Stimulated activated CD8-positive, alpha-beta memory T cell treated with anti-CD3 and anti-CD28 coated beads, Interleukin-2, amount 100 ng/mL, for 1 hour (primary cell): Measurements from ENCODE around the gene C18orf63.
"Not testable (repeated sequence)": the region's sequence is repeated elsewhere in the genome, so short reads cannot be mapped to it uniquely, and the experiment has no call there.

Experiments
- DNase-seq, 2 donors: peaks; one replicate each; pipeline ENCODE4 v3.0.0-alpha.2; 2020; ENCODE audit warnings: low read depth in 2 of 2

Gene C18orf63

DNA sequence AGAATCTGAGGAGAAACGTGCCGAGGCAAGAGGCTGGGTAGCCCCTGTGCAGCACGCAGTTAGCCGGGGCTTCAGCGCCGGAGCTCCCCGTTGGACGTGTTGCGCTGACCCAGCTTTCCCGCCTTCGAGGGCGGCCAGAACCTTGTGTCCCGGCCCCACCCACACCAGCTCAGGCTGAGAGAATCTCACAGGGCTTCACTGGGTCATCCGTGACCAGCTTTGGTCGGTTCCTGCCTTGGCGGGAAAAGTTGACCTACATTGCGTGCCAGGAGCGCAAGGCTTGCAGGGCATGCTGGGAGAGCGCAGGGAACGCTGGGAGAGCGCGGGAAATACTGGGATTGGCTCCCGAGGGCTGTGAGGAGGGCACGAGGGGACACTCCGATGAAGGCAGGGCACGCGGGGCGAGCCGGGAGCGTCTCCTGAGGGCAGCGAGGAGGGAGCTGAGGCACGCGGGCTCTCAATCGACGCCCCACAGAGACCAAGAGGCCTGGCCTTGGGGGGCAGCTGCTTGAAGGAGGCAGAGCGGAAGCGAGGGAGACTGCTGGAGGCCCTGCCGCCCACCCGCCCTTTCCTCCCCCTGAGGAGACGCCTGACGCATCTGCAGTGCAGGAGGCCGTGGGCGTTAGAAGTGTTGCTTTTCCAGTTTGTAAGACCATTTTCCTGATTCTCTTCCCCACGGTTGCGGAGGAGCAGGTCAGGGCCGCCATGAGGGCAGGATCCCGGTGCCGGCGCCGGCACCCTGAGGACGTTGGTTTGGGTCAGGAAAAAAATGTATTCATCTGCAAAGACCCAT lies at the start of gene C18orf63:
C18orf63 (plus strand) TSS at position 376 of the 793 bp plus-strand sequence. CDS start 2,027 bp downstream, outside the sequence.
- no peak for DNase-seq

DNA sequence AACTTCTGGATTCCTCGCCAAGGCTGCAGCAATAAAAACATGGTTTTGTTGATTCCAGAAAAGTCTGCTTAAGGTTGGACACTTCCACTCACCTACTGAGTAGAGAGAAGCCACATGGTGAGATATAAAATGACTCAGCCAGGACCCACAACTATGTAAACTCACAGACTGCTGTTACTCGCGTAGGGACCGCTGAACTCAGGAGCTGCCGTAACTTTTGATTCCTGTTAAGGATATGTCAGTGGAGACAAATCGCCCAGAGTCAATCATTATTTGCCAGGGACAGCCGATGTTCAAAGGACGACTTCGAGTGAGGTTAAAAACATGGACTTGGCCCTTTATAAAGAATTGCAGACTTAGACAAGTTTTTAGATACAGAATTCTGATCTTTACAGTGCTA lies 49.5 kb upstream of the C18orf63 start:
- DNase-seq = no peak

DNA sequence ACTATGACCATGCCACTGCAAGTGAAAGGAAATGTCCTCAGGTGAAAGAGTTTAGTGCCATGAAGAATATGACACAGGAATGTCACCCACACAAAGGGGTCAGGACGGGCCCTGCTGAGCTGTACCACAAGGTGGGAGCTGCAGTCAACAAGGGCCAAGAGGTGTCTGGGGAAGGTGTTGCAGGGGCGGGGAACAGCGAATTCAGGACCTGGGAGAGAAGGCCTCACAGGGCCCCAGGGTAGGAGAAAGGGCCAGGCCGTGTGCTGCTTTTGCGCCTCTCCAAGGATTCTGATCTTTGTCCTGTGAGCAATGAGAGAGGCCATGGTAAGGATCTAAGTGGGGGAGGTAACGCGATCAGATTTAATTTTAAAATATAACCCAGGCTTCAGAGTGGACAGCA lies 47.5 kb upstream of the C18orf63 start:
- no peak for DNase-seq

DNA sequence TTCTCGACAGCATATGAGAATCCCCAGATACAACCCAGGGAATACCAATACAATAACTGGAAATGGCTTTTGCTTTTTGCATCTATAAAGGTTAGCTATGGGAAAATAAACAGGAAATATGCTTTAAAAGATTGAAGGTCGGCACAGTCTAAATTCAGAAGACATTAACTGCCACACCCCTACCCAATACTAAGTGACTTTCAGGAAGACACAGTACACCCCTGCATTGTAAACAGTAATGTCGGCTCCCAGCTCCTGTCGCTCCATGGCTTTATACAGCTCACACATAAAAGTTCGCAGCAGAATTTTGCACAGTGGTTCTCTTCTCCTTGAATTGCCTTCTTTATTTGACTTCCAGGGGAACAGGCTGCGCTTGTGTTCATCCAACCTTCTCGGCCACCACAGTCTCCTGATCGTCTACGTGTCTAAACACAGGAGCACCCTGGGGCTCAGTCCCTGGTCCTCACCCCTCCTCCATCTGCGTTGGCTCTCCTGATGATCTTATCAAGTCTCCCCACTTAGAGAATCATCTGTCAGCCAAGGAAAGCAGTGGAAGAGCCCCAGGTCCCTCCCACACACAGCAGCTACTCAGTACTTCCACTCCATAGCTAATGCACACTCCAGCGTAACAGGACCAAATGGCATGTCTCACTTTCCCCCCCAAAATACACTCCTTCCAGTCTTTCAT lies 46.6 kb upstream of the C18orf63 start:
- DNase-seq = no peak

DNA sequence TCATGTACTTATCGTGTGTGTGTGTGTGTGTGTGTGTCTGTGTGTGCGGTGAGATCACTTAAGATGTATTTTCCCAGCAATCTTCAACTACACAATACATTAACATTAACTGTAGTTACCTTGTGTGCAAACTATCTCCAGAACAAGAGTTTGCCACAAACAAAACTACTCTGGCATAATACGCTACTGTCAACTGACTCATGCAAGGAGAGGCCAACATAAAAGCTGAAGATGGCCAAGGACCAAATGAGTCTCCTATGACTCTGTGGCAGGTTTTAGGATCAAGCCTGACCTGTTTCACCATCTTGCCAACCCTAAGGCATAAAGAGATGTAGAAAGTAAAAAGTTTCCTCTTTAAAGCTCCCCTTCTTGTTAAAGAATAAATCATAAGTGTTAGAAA lies 44.0 kb upstream of the C18orf63 start:
- no peak for DNase-seq

DNA sequence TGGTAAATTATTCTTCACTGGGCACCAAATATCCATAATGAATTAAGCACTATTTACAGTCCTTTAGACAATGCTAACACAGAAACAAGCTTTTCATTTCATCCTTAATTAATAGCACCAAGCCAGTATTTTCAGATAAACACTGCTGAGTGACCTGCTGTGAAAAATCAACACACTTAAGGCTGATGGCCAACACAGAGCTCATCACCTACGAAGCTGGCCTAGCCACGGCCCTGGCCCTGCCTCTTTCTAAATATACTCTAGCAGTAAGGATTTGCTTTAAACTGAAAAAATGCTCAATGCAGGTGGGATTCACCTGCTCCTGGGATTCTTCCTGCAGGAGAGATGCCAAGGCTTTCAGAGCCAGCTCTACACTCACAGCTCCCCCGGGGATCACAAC lies 42.2 kb upstream of the C18orf63 start:
- DNase-seq = no peak

DNA sequence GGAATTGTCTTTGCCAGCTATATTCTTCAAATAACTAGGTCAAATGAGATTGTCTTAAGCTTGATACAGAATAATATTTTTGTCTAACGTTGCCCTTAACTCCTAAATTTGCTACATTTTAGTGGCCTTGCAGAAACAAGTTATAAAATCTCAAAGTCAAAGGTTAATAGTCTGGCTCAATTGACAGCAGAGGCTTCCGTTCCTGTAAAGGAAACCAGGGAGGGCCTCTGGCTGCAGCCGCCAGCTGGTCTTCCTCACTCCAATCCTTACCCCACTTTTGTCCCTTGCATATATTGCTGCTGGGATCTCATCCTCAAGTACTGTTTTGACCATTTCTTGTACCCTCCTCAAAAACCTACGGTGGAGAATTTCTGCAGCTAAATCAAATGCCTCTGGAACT lies 40.9 kb upstream of the C18orf63 start:
- DNase-seq = no peak

DNA sequence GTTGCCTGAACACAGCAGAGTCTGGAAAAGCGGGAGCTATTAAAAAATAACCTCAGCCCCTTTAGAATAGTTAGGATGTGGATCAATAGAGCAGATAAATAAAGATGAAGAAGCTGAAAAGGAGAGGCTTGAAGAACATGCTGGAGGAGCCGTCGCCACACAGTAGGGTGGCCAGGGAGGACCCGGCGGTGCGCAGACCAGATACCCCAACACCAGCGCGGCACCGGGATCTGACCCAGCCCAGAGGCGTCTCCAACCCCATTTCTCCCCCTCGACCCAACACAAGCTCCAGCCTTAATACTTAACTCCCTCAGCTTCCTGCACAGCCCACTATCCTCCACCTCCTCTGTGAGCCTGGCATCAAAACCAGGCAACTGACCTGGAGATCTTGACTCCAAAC lies 39.9 kb upstream of the C18orf63 start:
- no peak for DNase-seq

DNA sequence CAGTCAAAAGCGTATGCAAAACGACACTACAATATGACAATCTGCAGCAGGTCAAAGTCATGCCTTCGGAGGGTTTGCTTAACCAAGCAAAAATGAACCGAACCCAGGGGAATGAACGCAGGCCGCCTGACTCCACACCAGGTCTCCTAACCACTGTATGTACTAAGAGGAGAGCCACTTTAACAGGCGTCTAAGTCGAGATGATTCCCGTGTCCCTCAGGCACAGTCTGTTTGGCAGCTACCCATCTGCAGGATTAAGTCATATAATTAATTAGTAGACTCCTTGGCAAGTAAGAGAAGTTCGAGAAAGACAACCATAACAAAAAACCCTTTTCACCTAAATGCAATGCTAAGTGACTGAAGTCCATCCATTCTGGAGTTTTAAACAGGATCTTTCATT lies 39.0 kb upstream of the C18orf63 start:
- DNase-seq = no peak

DNA sequence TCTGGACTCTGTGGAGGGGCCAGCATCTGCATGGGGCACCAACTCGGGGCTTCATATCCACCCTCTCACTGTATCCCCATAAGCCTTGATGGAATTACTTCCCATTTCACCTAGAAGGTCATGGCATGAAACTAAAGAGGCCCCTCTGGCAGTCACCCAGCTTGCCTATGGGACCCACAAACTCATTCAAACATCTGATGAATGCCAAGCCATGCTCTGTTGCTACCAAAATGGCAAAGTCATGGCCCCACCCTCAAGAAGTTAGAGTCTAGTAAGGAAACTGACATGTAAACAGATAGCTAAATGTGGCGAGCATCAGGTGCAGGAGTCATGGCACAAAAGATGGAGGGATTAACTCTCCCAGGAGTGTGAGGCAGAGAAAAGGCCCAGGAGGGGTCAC lies 38.3 kb upstream of the C18orf63 start:
- DNase-seq = no peak

DNA sequence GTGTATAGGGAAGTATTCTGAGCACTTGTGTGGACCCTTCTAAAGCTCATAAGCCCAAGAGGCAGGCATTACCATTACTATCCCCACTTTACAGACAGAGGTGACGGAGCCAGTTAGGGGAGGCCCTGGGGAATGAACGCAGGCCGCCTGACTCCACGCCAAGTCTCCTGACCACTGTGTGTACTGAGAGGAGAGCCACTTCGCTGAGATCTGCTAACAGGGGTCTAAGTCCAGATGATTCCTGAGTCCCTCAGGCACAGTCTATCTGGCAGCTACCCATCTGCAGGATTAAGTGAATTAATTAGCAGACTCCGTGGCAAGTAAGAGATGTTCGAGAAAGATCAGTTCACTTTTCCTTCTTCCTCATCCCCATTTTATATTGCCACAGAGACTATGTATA lies 37.6 kb upstream of the C18orf63 start:
- no peak for DNase-seq

DNA sequence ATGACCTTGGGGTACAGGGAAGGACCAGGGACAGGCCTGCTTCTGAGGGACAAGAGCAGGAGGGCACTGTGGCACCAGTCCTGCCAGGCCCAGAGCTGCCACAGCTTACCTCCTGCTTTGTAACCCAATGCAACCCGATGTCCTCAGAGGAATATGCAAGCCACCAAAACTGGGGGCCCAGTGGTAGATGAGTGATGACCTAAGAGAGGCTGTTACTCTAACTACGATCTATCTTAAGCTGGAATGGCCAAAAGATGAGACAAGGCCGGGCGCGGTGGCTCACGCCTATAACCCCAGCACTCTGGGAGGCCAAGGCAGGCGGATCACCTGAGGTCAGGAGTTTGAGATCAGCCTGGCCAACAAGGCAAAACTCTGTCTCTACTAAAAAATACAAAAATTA lies 36.7 kb upstream of the C18orf63 start:
- no peak for DNase-seq

DNA sequence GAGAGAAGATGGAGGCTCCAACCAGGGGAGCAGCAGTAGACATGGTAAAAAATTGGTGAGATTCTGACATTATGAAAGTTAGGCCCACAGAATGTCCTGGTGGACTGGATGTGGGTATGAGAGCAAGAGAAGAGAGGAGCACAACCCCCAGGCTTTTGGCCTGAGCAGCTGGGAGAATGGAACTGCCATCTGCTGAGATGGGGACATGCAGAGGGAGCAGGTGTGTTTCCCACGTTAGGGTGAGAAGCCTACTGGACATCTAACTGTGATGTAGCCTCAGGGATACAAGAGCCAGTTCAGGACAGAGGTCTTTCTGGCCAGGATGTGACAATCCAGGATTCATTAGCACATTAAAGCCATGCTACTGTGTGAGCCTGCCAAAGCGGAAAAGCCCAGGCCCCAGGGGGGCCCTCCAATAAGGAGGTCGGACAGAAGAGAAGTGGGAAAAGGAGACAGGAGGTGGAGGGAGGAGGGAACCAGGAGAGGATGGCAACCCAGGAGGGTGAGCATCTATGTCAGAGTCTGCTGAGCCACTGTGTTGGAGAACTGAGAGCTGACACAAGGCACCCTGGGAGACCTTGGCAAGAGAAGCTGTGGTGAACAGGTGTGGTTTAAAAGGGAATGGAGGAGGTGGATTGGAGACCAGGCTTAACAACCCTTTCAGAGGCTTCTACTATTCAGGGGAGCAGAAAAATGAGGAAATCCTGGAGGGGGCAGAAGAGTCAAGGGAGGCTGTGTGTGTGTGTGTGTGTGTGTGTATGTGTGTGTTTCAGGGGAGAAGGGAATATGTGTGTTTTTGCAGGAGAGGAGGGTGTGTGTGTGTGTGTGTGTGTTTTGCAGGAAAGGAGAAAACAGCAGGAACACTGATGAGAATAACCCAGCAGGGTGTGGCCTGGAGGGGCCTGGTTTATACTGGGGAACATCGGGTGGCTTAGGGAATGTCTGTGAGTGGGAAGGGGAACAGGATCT lies 34.3 kb upstream of the C18orf63 start:
- DNase-seq = no peak

DNA sequence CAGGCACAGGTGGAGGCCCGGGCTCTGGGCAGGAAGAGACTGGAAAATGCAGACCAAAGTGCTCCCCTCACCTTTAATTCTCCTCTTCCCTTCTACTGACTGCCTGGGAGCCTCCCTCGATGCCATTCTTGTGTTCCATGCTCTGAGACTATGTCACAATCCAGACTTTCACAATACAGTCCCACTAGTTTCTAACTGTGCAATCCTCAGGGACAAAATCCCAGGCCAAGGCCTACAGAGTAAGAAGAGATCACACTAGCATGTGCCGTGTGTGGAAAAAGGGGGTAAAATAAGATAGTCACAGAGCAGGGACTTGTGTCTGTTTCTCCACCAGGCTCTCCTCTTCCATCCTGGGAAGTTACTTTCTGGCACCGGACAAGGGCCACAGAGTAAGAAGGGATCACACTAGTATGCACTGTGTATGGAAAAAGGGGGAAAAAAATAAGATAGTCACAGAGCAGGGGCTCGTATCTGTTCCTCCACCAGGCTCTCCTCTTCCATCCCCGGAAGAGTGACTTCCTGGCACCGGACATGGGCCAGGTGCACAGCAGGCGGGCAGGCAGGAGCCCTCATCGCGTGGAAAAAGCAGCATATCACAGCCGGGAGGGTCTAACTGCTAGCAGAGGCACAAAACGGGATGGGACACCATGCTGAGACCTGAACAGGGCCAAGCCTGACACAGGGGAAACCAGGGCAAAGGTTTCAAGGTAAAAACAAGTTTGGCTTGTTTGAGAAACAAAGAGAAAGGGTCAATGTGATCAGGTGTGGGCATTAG lies 33.5 kb upstream of the C18orf63 start:
- DNase-seq = no peak

DNA sequence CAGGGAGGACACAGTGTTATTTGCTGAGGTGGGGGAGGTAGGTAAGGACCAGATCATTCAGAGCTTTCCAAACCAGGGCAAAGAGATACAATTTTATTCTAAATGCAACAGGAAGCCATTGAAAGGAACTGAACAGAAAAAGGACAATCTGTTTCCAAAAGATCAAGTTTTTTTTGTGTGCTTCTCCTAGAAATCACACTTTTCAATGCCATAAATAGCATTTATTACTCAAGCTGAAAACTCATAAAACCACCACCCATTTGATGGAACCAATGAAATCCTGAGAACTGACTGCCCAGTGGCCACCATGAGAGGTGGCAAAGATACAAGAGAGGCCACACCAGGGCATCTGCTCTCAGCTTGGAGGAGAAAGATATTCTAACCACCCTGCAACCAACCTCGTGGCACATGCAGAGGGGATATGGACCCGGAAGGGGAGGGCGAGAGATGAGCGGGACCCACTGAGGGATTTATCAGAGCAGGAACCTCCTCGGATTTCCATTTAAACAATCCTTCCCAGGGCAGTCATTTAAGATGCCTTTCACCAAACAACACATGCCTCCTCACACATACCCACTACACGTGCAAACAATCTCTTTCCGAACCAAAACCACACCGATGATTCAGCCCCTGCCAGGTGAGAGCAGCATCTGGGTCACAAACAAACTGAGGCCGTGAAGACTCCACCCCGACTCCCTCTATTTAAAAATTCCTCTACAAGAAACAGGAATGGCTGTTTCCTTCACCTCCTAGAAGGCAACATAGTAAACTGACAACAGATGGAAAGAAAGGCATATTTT lies 32.7 kb upstream of the C18orf63 start:
- DNase-seq = no peak

DNA sequence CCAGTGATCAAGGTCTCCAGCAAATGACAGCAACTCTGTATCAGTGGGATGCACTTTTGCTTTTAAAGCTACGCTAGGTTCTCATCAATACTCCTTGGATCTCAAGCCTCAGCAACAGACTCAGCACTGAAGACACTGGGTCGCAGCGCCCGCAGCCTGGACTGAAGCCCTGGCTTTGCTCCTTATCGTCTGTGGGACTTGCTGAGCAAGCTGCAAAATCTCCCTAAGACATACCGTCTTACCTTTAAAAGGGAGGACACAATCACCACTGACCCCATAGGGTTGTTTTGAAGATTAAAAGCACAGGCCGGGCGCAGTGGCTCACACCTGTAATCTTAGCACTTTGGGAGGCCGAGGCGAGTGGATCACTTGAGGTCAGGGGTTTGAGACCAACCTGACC lies 32.0 kb upstream of the C18orf63 start:
- DNase-seq = no peak

DNA sequence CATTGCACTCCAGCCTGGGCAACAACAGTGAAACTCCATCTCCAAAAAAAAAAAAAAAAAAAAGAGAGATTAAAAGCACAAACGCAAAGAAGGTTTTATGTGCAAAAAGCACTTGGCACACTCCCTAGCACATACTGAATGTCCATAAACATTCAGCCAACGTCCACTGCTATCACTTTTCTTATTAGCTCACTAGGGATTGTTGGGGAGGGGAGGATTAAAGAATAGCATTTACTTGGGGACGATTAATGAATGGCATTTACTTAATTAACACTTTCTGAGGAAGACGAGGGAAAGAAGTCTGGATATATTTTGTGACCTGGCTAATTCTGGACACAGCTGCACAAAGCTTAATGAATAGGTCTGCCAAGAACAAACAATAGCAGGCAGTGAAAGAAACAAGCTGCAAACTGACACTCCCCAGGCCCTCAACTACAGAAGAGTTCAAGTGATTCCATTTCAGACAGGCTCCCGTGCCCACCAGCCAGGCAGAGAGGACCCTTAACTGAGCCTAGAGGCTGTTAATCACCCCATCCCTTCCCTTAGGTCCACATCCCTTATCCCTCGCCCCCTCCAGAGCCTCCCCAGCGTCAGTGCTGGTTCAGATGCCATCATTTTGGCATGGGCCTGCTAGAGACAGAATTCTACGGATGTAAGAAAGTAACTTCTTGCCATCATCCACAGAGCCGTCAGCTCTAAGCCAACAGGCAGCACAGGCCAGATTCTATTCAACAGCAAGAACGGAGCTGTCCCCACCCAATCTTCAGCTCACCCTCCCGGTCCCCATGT lies 31.3 kb upstream of the C18orf63 start:
- no peak for DNase-seq

DNA sequence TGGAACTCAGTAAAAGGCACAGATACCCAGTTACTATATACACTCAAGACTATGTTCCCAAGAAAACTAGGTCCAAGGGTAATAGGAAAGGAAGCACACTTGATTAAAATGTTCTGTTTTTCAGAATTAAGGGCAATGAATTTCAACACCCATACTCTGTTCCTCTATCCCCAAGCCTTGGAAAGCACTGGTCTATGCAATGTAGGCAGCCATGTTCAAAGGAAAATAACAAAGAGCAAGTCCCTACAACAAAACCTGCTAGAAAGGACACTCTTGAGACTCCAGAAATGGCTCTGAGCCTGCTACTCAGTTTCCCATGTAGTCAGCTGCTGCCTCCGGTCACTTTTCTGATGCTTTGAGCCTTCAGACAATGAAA lies 30.7 kb upstream of the C18orf63 start:
- no peak for DNase-seq

DNA sequence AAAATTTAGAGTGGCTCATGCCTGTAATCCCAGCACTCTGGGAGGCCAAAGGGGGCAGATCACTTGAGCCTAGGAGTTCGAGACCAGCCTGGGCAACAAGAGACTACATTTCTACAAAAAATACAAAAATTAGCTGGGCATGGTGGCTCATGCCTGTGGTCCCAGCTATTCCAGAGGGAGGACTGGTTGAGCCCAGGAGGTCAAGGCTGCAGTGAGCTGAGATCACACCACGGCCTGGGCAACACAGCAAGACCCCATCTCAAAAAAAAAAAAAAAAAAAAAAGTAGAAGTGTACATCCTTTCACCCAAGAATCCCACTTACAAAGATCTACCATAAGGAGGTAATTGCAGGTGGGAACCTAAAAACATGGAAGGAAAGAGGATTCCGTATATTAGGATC lies 30.1 kb upstream of the C18orf63 start:
- not testable (repeated sequence) for DNase-seq
